HepG2 (cell line): ENCODE results near the gene TRIM8. TPM values are rescaled to one million over a fixed set of nuclear protein-coding genes. Genes with fewer than 3 reads are reported as not detected.

Experiments
- ASH2L ChIP-seq: fragments of 300-600, 200-600 bp; sonication (generic); IDR thresholded peaks from 2 replicates; pipeline ENCODE4 v1.7.0; 2017; ENCODE audit warnings: low read depth, mild to moderate bottlenecking, moderate library complexity, mixed read lengths, low read length; ENCODE audit not compliant: insufficient read length
- ELF3 ChIP-seq: IDR thresholded peaks from 2 replicates; pipeline ENCODE4 v1.6.1; 2016; ENCODE audit warnings: missing genetic modification reagents, missing compliant biosample characterization
- HMGXB3 ChIP-seq: sonication (generic); formaldehyde crosslinking; IDR thresholded peaks from 2 replicates; pipeline ENCODE4 v1.4.0; 2020; ENCODE audit warnings: missing genetic modification reagents, borderline replicate concordance
- HNRNPL ChIP-seq: fragments of 200-400 bp; formaldehyde crosslinking; IDR thresholded peaks from 2 replicates; pipeline ENCODE4 v1.6.1; 2017; ENCODE audit warnings: mild to moderate bottlenecking, low read depth, low read length
- NCOR1 ChIP-seq: fragments of 200-600 bp; sonication (generic); IDR thresholded peaks from 2 replicates; pipeline ENCODE4 v1.7.0; 2017; ENCODE audit warnings: antibody characterized with exemption, low read length, borderline replicate concordance
- NFYB ChIP-seq: sonication (generic); formaldehyde crosslinking; IDR thresholded peaks from 2 replicates; pipeline ENCODE4 v1.4.0; 2020; ENCODE audit warnings: missing genetic modification reagents
- SALL1 ChIP-seq: sonication (generic); formaldehyde crosslinking; IDR thresholded peaks from 2 replicates; pipeline ENCODE4 v1.8.0; 2022; ENCODE audit warnings: mild to moderate bottlenecking, missing genetic modification reagents
- SP1 ChIP-seq, 2 experiments: fragments of 450-650 bp in 1 of 2; sonication (generic) in 1 of 2; formaldehyde crosslinking in 1 of 2; IDR thresholded peaks; 2 replicates each; pipeline versions ENCODE4 v1.4.0 to v1.6.1; 2016 to 2020; ENCODE audit warnings: missing genetic modification reagents in 1 of 2
- SP4 ChIP-seq: sonication (generic); formaldehyde crosslinking; IDR thresholded peaks from 2 replicates; pipeline ENCODE4 v1.8.1; 2023; ENCODE audit warnings: mild to moderate bottlenecking, missing genetic modification reagents
- TFDP1 ChIP-seq: IDR thresholded peaks from 2 replicates; pipeline ENCODE4 v1.6.1; 2016; ENCODE audit warnings: missing compliant biosample characterization, missing genetic modification reagents, borderline replicate concordance
- ZFP41 ChIP-seq: sonication (generic); formaldehyde crosslinking; IDR thresholded peaks from 2 replicates; pipeline ENCODE4 v1.4.0; 2020; ENCODE audit warnings: mild to moderate bottlenecking, missing genetic modification reagents, borderline replicate concordance
- ZNF138 ChIP-seq: sonication (generic); formaldehyde crosslinking; IDR thresholded peaks from 2 replicates; pipeline ENCODE4 v1.5.0; 2020; ENCODE audit warnings: mild to moderate bottlenecking, low read depth, missing genetic modification reagents
- ZNF264 ChIP-seq: sonication (generic); formaldehyde crosslinking; IDR thresholded peaks from 2 replicates; pipeline ENCODE4 v1.4.0; 2020; ENCODE audit warnings: missing genetic modification reagents
- ZNF703 ChIP-seq: sonication (generic); formaldehyde crosslinking; IDR thresholded peaks from 2 replicates; pipeline ENCODE4 v1.5.1; 2020; ENCODE audit warnings: missing genetic modification reagents, mild to moderate bottlenecking, moderate library complexity, borderline replicate concordance
- polyA plus RNA-seq, 8 experiments: library from polyadenylated mRNA; depleted of rRNA in 3 of 8; stranded (reverse) in 7 of 8; unstranded in 1 of 8; fragments of >200 nt; fragmentation: Illumina TruSeq in 4 of 8; extraction: Trizol in 4 of 8; gene quantifications; 2 replicates each; pipeline versions ENCODE4 v1.2.1 to v1.2.3, GENCODE V29; 2011 to 2016; ENCODE audit warnings: low read depth in 4 of 8, missing spikeins in 1 of 8, mixed read lengths in 1 of 8; ENCODE audit not compliant: insufficient read depth in 1 of 8
- total RNA-seq, 5 experiments: library from RNA; depleted of rRNA; stranded (reverse); fragments of >200 nt; fragmentation: Illumina TruSeq; extraction: Trizol; gene quantifications; 2 replicates each; pipeline ENCODE4 v1.2.3, GENCODE V29; 2016; ENCODE audit warnings: low read depth in 1 of 5
- TF ChIP-seq, protein P1 (sequence below): sonication (generic); formaldehyde crosslinking; IDR thresholded peaks from 2 replicates; pipeline ENCODE4 v1.4.0; 2020; ENCODE audit warnings: missing genetic modification reagents
- TF ChIP-seq, protein P2 (sequence below): sonication (generic); formaldehyde crosslinking; IDR thresholded peaks from 2 replicates; pipeline ENCODE4 v1.4.0; 2020; ENCODE audit warnings: missing genetic modification reagents
- TF ChIP-seq, protein P3 (sequence below): sonication (generic); formaldehyde crosslinking; conservative IDR thresholded peaks from 2 replicates; pipeline ENCODE4 v1.8.0; 2022; ENCODE audit warnings: missing genetic modification reagents

TRIM8 gene
- total and polyA plus RNA-seq, 2 of the 13 experiments (the other 11 are each of a cell fraction or from before 2014, with no cell fraction given), result 38.9 to 66.5 TPM

DNA sequence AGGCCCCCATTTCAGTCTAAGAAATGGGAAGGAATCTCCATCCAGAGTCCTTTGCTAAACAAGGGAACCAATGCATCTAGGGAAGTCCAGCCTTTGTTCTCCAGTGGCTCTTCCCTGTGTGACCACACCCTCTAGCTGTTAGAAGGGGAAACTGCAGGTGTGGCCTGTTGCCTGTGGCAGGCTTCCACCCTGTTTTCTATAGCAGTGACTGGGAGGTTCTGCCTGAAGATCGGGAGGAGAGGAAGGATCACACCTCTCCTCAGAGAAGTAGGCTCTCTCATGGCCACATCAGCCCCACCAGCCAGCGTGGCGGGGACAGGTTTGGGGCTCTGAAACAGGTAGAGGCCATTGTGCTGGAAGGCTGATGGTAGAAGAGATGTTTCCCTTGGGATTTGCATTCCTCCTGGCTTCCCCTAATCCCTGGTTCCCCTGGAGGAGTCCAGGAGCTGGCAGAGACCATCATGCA, 47.7 kb upstream of the TRIM8 start (continued):
- TF ChIP-seq ASH2L (no peak), ZNF138 (CRISPR knock-in tag) (no peak), NCOR1 (no peak), ZNF703 (CRISPR knock-in tag) (no peak), ZNF264 (no peak), ZFP41 (no peak), NFYB (CRISPR knock-in tag) (no peak), HNRNPL (no peak), SP1 (IDR thresholded peaks at IDR 0.05) (no peak), SP1 (CRISPR knock-in tag; IDR thresholded peaks at IDR 0.05) (0 out of 2 replicates have a peak, but pooled peaks have one; percentile 20), SP4 (CRISPR knock-in tag) (no peak), HMGXB3 (CRISPR knock-in tag) (no peak), SALL1 (peak; percentile 48), ELF3 (CRISPR knock-in tag) (peak; percentile 64), TFDP1 (CRISPR knock-in tag) (0 out of 2 replicates have a peak, but pooled peaks have one; percentile 20)
- TF ChIP-seq, protein P1, sequence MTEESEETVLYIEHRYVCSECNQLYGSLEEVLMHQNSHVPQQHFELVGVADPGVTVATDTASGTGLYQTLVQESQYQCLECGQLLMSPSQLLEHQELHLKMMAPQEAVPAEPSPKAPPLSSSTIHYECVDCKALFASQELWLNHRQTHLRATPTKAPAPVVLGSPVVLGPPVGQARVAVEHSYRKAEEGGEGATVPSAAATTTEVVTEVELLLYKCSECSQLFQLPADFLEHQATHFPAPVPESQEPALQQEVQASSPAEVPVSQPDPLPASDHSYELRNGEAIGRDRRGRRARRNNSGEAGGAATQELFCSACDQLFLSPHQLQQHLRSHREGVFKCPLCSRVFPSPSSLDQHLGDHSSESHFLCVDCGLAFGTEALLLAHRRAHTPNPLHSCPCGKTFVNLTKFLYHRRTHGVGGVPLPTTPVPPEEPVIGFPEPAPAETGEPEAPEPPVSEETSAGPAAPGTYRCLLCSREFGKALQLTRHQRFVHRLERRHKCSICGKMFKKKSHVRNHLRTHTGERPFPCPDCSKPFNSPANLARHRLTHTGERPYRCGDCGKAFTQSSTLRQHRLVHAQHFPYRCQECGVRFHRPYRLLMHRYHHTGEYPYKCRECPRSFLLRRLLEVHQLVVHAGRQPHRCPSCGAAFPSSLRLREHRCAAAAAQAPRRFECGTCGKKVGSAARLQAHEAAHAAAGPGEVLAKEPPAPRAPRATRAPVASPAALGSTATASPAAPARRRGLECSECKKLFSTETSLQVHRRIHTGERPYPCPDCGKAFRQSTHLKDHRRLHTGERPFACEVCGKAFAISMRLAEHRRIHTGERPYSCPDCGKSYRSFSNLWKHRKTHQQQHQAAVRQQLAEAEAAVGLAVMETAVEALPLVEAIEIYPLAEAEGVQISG (CRISPR knock-in tag), result peak; percentile 42; the same call in 1 of the 2 replicates
- TF ChIP-seq, protein P2, sequence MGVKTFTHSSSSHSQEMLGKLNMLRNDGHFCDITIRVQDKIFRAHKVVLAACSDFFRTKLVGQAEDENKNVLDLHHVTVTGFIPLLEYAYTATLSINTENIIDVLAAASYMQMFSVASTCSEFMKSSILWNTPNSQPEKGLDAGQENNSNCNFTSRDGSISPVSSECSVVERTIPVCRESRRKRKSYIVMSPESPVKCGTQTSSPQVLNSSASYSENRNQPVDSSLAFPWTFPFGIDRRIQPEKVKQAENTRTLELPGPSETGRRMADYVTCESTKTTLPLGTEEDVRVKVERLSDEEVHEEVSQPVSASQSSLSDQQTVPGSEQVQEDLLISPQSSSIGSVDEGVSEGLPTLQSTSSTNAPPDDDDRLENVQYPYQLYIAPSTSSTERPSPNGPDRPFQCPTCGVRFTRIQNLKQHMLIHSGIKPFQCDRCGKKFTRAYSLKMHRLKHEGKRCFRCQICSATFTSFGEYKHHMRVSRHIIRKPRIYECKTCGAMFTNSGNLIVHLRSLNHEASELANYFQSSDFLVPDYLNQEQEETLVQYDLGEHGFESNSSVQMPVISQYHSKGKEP (CRISPR knock-in tag), result no peak
- TF ChIP-seq, protein P3, sequence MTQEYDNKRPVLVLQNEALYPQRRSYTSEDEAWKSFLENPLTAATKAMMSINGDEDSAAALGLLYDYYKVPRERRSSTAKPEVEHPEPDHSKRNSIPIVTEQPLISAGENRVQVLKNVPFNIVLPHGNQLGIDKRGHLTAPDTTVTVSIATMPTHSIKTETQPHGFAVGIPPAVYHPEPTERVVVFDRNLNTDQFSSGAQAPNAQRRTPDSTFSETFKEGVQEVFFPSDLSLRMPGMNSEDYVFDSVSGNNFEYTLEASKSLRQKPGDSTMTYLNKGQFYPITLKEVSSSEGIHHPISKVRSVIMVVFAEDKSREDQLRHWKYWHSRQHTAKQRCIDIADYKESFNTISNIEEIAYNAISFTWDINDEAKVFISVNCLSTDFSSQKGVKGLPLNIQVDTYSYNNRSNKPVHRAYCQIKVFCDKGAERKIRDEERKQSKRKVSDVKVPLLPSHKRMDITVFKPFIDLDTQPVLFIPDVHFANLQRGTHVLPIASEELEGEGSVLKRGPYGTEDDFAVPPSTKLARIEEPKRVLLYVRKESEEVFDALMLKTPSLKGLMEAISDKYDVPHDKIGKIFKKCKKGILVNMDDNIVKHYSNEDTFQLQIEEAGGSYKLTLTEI, result no peak
